ENCODE data around the gene TNFRSF6B. TPM values are rescaled to one million over a fixed set of nuclear protein-coding genes. Genes with fewer than 3 reads are reported as not detected.

The TNFRSF6B gene
- total RNA-seq, 1 donor from 2014 or later, result not detected

- TF ChIP-seq CTCF (IDR thresholded peaks at IDR 0.05; ENCODE audit: unreplicated experiment), result no peak
- Mint-ChIP-seq H3K27ac (no peak overlapping the region), H3K36me3 (ENCODE audit: insufficient read depth) (peaks cover 6% of the 10 kb centered on the region), H3K4me3 (ENCODE audit: low read depth) (no peak overlapping the region), H3K9me3 (ENCODE audit: low read depth) (no peaks in the 10 kb centered on the region), H3K27me3 (no peaks in the 10 kb centered on the region), H3K4me1 (ENCODE audit: low read depth) (no peaks in the 10 kb centered on the region)
- DNase-seq (ENCODE audit: low spot score, unreplicated experiment), result no peak
Observed at GRCh38 chr20:63741676-63742380, 45.4 kb downstream of the TNFRSF6B start.

GRCh38 chr20:63742381-63743024, 46.1 kb downstream of the TNFRSF6B start:
- no peak for DNase-seq (ENCODE audit: low spot score, unreplicated experiment)
- peaks cover 6% of the 10 kb centered on the region for H3K36me3 Mint-ChIP-seq (ENCODE audit: insufficient read depth)

DNA sequence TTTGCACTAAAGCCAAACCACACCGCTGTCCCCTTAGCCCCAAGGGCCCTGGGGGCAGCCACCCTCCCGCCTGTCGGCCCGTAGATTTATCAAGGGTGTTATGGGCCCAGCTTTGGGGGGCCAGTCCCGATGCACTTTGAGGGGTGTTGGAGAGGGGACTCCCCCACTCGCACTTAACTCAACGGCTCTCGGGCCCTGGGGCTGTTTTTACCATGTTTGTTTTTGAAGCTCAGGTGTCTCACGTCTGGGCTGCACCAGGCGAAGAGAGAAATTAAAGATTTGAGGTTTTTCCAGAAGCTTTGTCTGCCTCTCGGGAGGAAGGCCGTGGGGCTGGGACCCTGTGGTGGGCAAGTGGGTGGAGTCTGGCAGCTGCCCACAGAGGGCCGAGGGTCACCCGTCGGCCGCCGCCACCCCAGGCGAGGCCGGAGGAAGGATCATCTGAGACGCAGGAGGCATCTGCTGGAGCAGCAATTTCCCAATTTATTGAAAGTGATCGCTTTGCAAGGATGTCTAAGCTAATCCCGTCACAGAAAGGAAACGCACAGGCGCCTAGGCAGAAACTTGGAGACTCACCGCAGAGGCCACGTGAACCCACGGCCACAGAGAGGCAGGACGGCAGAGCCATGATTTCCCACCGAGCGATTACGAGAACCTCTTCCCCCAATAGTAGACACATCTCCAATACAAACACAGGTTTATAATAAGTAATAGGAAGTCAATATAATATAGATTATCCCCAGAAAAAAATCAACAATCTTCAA, 46.9 kb downstream of the TNFRSF6B start:
- Mint-ChIP-seq H3K9me3 (ENCODE audit: low read depth) (no peaks in the 10 kb centered on the region), H3K4me1 (ENCODE audit: low read depth) (no peaks in the 10 kb centered on the region), H3K4me3 (ENCODE audit: low read depth) (no peak overlapping the region), H3K27ac (peak overlapping the region; percentile 86), H3K27me3 (no peaks in the 10 kb centered on the region), H3K36me3 (ENCODE audit: insufficient read depth) (peaks cover 6% of the 10 kb centered on the region)
- TF ChIP-seq CTCF (IDR thresholded peaks at IDR 0.05; ENCODE audit: unreplicated experiment), result no peak
- no peak for DNase-seq (ENCODE audit: low spot score, unreplicated experiment)

More at GRCh38 chr20:63742381-63743024, 46.1 kb downstream of the TNFRSF6B start:
- Mint-ChIP-seq H3K4me3 (ENCODE audit: low read depth) (no peak overlapping the region), H3K27me3 (no peaks in the 10 kb centered on the region), H3K4me1 (ENCODE audit: low read depth) (no peaks in the 10 kb centered on the region), H3K27ac (no peak overlapping the region), H3K9me3 (ENCODE audit: low read depth) (no peaks in the 10 kb centered on the region)
- no peak for TF ChIP-seq CTCF (IDR thresholded peaks at IDR 0.05; ENCODE audit: unreplicated experiment)

GRCh38 chr20:63744158-63744557, 47.7 kb downstream of the TNFRSF6B start:
- no peak for TF ChIP-seq CTCF (IDR thresholded peaks at IDR 0.05; ENCODE audit: unreplicated experiment)
- no peak for DNase-seq (ENCODE audit: low spot score, unreplicated experiment)
- Mint-ChIP-seq H3K4me3 (ENCODE audit: low read depth) (no peak overlapping the region), H3K27me3 (no peaks in the 10 kb centered on the region), H3K36me3 (ENCODE audit: insufficient read depth) (peaks cover 6% of the 10 kb centered on the region), H3K9me3 (ENCODE audit: low read depth) (no peaks in the 10 kb centered on the region), H3K4me1 (ENCODE audit: low read depth) (no peaks in the 10 kb centered on the region), H3K27ac (no peak overlapping the region)
